Activated effector memory CD4-positive, alpha-beta T cell treated with anti-CD3 and anti-CD28 coated beads, Interleukin-2, amount 50 U/mL, for 16 hours (primary cell): ENCODE data around the gene ZFP90.

ENCODE experiments used
- DNase-seq: peaks from one replicate; pipeline ENCODE4 v3.0.0-alpha.2; 2020

The ZFP90 gene

GRCh38 chr16:68592466-68593337 lies 53.6 kb downstream of the ZFP90 start:
- DNase-seq: no peak

GRCh38 chr16:68596266-68596665 lies 57.2 kb downstream of the ZFP90 start:
- DNase-seq: no peak

DNA sequence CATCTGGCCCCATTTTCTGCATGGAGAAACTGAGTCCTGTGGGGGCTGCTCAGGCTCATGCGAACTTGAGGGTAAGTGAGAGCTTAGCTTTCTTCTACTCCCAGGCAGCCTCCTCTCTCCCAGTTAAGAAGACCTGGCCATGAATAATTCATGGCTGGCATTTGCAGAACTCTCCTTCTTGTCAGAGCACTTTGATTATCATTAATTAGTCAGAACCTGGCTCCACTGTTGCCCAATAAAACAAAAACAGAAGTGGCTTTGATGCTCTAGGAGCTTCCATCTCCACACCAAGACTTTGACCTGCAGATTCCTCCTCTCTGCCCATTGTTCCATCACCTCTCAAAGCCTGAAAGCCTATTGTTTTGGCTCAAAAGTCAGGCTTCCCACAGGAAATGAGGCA lies 60.5 kb downstream of the ZFP90 start:
- no peak for DNase-seq

GRCh38 chr16:68605746-68606145 lies 66.7 kb downstream of the ZFP90 start:
- no peak for DNase-seq

DNA sequence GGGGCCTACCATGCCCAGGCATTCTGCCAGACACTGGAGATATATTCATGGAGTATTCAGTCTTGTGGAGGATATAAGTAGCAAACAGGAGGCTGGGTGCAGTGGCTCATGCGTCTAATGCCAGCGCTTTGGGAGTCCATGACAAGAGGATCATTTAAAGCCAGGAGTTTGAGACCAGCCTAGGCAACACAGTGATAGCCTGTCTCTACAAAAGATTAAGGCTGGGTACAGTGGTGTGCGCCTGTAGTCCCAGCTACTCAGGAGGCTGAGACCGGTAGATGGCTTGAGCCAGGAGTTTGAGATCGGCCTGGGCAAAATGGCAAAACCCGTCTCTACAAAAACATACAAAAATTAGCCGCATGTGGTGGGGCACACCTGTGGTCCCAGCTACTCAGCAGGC lies 68.4 kb downstream of the ZFP90 start:
- DNase-seq: no peak

DNA sequence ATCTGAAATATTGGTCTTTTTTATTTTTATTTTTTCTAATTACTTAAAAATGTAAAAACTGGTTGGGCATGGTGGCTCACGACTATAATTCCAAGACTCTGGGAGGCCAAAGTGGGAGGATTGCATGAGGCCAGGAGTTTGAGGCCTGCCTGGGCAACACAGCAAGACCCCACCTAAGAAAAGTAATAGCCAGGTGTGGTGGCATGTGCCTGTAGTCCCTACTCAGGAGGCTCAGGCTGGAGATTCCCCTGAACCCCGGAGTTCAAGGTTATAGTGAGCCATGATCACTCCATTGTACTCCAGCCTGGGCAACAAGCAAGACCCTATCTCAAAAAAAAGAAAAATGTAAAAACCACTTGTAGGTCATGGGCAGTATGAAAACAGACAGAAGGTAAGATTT lies 69.2 kb downstream of the ZFP90 start:
- DNase-seq: no peak

DNA sequence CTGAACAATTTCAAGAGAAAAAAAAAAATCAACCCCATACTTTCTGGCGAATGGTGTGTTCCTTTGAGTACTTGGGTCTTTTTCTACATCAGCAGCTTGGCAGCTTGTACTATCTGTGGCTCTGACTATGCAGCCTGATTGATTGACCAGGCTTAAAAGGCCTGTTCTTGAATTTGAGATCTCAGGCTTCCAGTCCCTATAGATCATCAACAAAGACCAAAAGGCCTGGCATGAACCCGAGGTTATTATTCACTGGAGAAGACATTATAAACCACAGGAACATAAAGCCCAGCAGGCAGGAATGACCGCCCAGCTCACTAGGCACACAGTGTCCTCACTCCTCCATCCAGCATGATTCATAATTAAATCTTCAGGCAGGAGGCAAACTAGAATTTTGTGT lies 73.9 kb downstream of the ZFP90 start:
- DNase-seq: no peak

DNA sequence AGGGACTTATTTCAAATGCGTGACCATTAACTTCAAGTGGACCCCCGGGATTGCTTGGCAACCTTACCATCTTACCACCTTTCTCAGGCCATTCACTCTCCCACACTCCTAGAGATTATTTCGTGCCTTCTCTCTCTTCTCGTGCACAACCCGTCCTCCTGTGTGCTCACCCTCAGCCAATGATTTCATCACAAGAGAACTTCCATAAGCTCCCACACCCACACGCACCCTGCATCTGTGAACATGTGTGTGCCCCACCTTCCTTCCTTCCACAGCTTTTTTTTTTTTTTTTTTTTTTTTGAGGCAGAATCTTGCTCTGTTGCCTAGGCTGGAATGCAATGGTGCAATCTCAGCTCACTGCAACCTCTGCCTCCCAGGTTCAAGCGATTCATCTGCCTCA lies 78.6 kb downstream of the ZFP90 start:
- DNase-seq: no peak
